DOHH2 (cell line): ENCODE results near the gene C6orf136.

Experiments used
- CTCF ChIP-seq: fragments of 200-600 bp; sonication (generic); IDR thresholded peaks from one replicate; pipeline ENCODE4 v1.5.1; 2014; ENCODE audit warnings: antibody characterized with exemption, mild to moderate bottlenecking, low read depth, low read length; ENCODE audit not compliant: poor library complexity, severe bottlenecking
- EZH2phosphoT487 ChIP-seq: fragments of 200-600 bp; sonication (generic); IDR thresholded peaks from 2 replicates; pipeline ENCODE4 v1.6.1; 2017; ENCODE audit warnings: borderline replicate concordance, mild to moderate bottlenecking, antibody characterized with exemption, low read length, moderate library complexity, mixed read lengths

- no peak for TF ChIP-seq EZH2phosphoT487
- no peak for TF ChIP-seq CTCF
Observed at GRCh38 chr6:30612687-30613248, 34.2 kb upstream of the C6orf136 start.
